Stomach (tissue), 9 donors: Measurements from ENCODE around the gene MCF2L. TPM values are rescaled to one million over a fixed set of nuclear protein-coding genes. Genes with fewer than 3 reads are reported as not detected.

Source experiments
- DNase-seq, 2 donors: peaks; one replicate each; pipeline versions ENCODE4 v3.0.0 to v3.0.0-alpha.2; 2013 to 2019
- H3K27ac ChIP-seq, 5 donors: fragments of 200-600 bp in 4 of 5; sonication (generic) in 4 of 5; one replicate each; pipeline ENCODE4 v1.5.1; 2013 to 2019; ENCODE audit warnings: mild to moderate bottlenecking in 1 of 5, moderate library complexity in 1 of 5
- H3K27me3 ChIP-seq, 3 donors: fragments of 200-600 bp; sonication (generic); one replicate each; pipeline ENCODE4 v1.5.1; 2017 to 2019; ENCODE audit warnings: mixed run types in 1 of 3
- H3K36me3 ChIP-seq, 4 donors: fragments of 200-600 bp; sonication (generic); 1 replicate in 3 of 4; 2 replicates in 1 of 4; pipeline ENCODE4 v1.5.1; 2016 to 2019
- H3K4me1 ChIP-seq, 4 donors: fragments of 200-600 bp; sonication (generic); one replicate each; pipeline ENCODE4 v1.5.1; 2016 to 2019
- H3K4me3 ChIP-seq, 4 donors: fragments of 200-600 bp; sonication (generic) in 3 of 4; one replicate each; pipeline ENCODE4 v1.5.1; 2016 to 2019; ENCODE audit warnings: mild to moderate bottlenecking in 1 of 4
- H3K9me3 ChIP-seq, 4 donors: fragments of 200-600 bp; sonication (generic); one replicate each; pipeline ENCODE4 v1.5.1; 2016 to 2019
- CTCF ChIP-seq, 7 experiments: fragments of 450-650 bp in 4 of 7; fragments of 200-600 bp in 3 of 7; sonication (generic) in 3 of 7; IDR thresholded peaks; one replicate each; pipeline ENCODE4 v1.5.1; 2016 to 2019; ENCODE audit warnings: antibody characterized with exemption in 7 of 7, control low read depth in 2 of 7, mild to moderate bottlenecking in 1 of 7
- EP300 ChIP-seq: sonication (generic); formaldehyde crosslinking; IDR thresholded peaks from one replicate; pipeline ENCODE4 v1.6.1; 2017; ENCODE audit warnings: antibody characterized with exemption
- POLR2A ChIP-seq, 4 donors: fragments of 450-650 bp; IDR thresholded peaks; one replicate each; pipeline ENCODE4 v1.6.1; 2016; ENCODE audit warnings: antibody characterized with exemption in 4 of 4, control low read depth in 2 of 4, mild to moderate bottlenecking in 1 of 4, moderate library complexity in 1 of 4
- POLR2AphosphoS5 ChIP-seq, 3 donors: sonication (generic); formaldehyde crosslinking; IDR thresholded peaks; one replicate each; pipeline ENCODE4 v1.6.1; 2016; ENCODE audit warnings: antibody characterized with exemption in 3 of 3
- WGBS, 5 donors: extraction: QIAGEN DNeasy Blood & Tissue Kit in 3 of 5; methylation state at CpG; one replicate each; pipeline versions ENCODE4 v1.1.5 to v1.1.7; 2013 to 2018; 5-methylcytosine and 5-hydroxymethylcytosine counted together
- intact Hi-C: fragments of 100-400 bp; cut with DNase I; formaldehyde crosslinking; loops from one replicate; pipeline ENCODE4 v1.15.1; 2023; ENCODE audit warnings: low total_unique reads
- polyA plus RNA-seq, 3 donors: library from polyadenylated mRNA; stranded (reverse); fragments of 200-250 nt; gene quantifications; one replicate each; pipeline ENCODE4 v1.2.3, GENCODE V29; 2013
- total RNA-seq, 5 donors: library from RNA; depleted of rRNA; stranded (reverse); fragments of >200 nt; gene quantifications; one replicate each; pipeline versions ENCODE4 v1.1.0 to v1.2.3, GENCODE V29; 2014 to 2016
- donor health status: healthy with polysubstance abuse.
- donor health status: Bipolar disorder and iron deficiency.
- donor health status: healthy.

Gene MCF2L
- total and polyA plus RNA-seq, 8 donors = 10.8 to 363 (median 39.4) TPM

GRCh38 chr13:113045251-113046127, 76.5 kb downstream of the MCF2L start:
- H3K36me3 ChIP-seq = peaks cover 0 to 33% (median 21%) of the 10 kb centered on the region in 4 donors
- no peak for TF ChIP-seq CTCF (IDR thresholded peaks at IDR 0.05)
- TF ChIP-seq POLR2AphosphoS5 (IDR thresholded peaks at IDR 0.05) = no peak
- no peak for TF ChIP-seq POLR2A (IDR thresholded peaks at IDR 0.05)
- no peak for TF ChIP-seq EP300
- H3K27me3 ChIP-seq = peaks cover 0 to 12% (median 0%) of the 10 kb centered on the region in 3 donors
- no peaks in the 10 kb centered on the region for H3K9me3 ChIP-seq
- 78 to 87% (median 84%) methylated on average over 31 to 32 of the region's 32 CpGs for WGBS, 5 donors
- peaks cover 0 to 15% (median 3%) of the 10 kb centered on the region in 4 donors for H3K4me1 ChIP-seq
- no peak for DNase-seq
- intact Hi-C loops = no loop called here
- H3K27ac ChIP-seq = no peak overlapping the region
- no peak overlapping the region for H3K4me3 ChIP-seq

- TF ChIP-seq POLR2AphosphoS5 (IDR thresholded peaks at IDR 0.05) (no peak), CTCF (IDR thresholded peaks at IDR 0.05) (no peak), EP300 (no peak), POLR2A (IDR thresholded peaks at IDR 0.05) (no peak)
- Histone ChIP-seq H3K27ac (no peak overlapping the region), H3K9me3 (no peaks in the 10 kb centered on the region), H3K27me3 (peaks cover 0 to 16% (median 0%) of the 10 kb centered on the region in 3 donors), H3K36me3 (peaks cover 0 to 33% (median 21%) of the 10 kb centered on the region in 4 donors), H3K4me3 (no peak overlapping the region), H3K4me1 (peaks cover 0 to 20% (median 7%) of the 10 kb centered on the region in 4 donors)
- 91 to 94% (median 93%) methylated on average over 30 of the region's 30 CpGs for WGBS, 5 donors
- no peak for DNase-seq
- intact Hi-C loops = no loop called here
These were observed 77.3 kb downstream of the MCF2L start for GRCh38 chr13:113046128-113046882.

GRCh38 chr13:113046883-113047244, 77.8 kb downstream of the MCF2L start:
- H3K4me3 ChIP-seq = no peak overlapping the region
- 84 to 89% (median 87%) methylated on average over 13 of the region's 13 CpGs for WGBS, 5 donors
- intact Hi-C loops = no loop called here
- H3K27ac ChIP-seq = no peak overlapping the region
- peaks cover 0 to 20% (median 7%) of the 10 kb centered on the region in 4 donors for H3K4me1 ChIP-seq
- peaks cover 0 to 16% (median 0%) of the 10 kb centered on the region in 3 donors for H3K27me3 ChIP-seq
- DNase-seq = no peak
- H3K36me3 ChIP-seq = peaks cover 0 to 35% (median 22%) of the 10 kb centered on the region in 4 donors
- TF ChIP-seq EP300 (no peak), CTCF (IDR thresholded peaks at IDR 0.05) (no peak), POLR2AphosphoS5 (IDR thresholded peaks at IDR 0.05) (no peak), POLR2A (IDR thresholded peaks at IDR 0.05) (no peak)
- no peaks in the 10 kb centered on the region for H3K9me3 ChIP-seq

GRCh38 chr13:113047587-113047986, 78.6 kb downstream of the MCF2L start:
- no peak overlapping the region for H3K27ac ChIP-seq
- 91 to 97% (median 94%) methylated on average over 31 of the region's 31 CpGs for WGBS, 5 donors
- DNase-seq = no peak
- peaks cover 0 to 41% (median 22%) of the 10 kb centered on the region in 4 donors for H3K36me3 ChIP-seq
- H3K9me3 ChIP-seq = no peaks in the 10 kb centered on the region
- H3K27me3 ChIP-seq = peaks cover 0 to 19% (median 0%) of the 10 kb centered on the region in 3 donors
- TF ChIP-seq CTCF (IDR thresholded peaks at IDR 0.05) = no peak
- TF ChIP-seq EP300 = no peak
- TF ChIP-seq POLR2A (IDR thresholded peaks at IDR 0.05) = no peak
- no peak for TF ChIP-seq POLR2AphosphoS5 (IDR thresholded peaks at IDR 0.05)
- intact Hi-C loops = no loop called here
- H3K4me1 ChIP-seq = peaks cover 0 to 20% (median 7%) of the 10 kb centered on the region in 4 donors
- no peak overlapping the region for H3K4me3 ChIP-seq
